HFF-Myc (cell line): ENCODE results near the gene P2RX7.

Experiments
- DNase-seq: peaks from one replicate; pipeline ENCODE4 v3.0.0-alpha.2; 2011; ENCODE audit warnings: low read depth; ENCODE audit errors: extremely low read depth
- H3K4me3 ChIP-seq: replicated peaks from 2 replicates; pipeline ENCODE4 v1.5.1; 2011; ENCODE audit warnings: low read depth, mild to moderate bottlenecking, control low read depth, low read length
- TF ChIP-seq, protein P1 (sequence below): IDR thresholded peaks from 2 replicates; pipeline ENCODE4 v1.5.1; 2012; ENCODE audit warnings: mild to moderate bottlenecking, low read depth, low read length, control low read depth; ENCODE audit errors: missing control alignments

The P2RX7 gene

DNA sequence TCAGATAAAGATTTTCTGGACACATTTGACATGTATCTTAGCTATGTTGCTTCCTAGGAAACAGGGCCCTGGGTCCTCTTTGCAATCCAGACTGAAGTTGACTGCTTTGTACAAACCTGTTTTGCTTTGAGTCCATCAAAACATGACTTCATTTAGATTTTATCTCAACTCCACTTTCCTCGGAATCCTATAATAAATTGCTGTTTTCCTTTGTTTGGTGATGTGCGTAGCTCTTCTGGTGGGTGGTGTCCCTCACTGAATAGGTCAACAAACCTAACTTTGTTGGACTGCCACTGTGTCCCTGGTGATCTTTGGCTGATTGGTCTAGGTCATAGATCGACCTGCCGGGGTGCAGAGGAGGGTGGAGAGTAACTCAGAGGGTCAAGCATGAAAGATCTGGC is 735 bp upstream of the P2RX7 start:
- TF ChIP-seq, protein P1, sequence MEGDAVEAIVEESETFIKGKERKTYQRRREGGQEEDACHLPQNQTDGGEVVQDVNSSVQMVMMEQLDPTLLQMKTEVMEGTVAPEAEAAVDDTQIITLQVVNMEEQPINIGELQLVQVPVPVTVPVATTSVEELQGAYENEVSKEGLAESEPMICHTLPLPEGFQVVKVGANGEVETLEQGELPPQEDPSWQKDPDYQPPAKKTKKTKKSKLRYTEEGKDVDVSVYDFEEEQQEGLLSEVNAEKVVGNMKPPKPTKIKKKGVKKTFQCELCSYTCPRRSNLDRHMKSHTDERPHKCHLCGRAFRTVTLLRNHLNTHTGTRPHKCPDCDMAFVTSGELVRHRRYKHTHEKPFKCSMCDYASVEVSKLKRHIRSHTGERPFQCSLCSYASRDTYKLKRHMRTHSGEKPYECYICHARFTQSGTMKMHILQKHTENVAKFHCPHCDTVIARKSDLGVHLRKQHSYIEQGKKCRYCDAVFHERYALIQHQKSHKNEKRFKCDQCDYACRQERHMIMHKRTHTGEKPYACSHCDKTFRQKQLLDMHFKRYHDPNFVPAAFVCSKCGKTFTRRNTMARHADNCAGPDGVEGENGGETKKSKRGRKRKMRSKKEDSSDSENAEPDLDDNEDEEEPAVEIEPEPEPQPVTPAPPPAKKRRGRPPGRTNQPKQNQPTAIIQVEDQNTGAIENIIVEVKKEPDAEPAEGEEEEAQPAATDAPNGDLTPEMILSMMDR, result no peak
- no peak for DNase-seq
- no peak overlapping the region for H3K4me3 ChIP-seq

DNA sequence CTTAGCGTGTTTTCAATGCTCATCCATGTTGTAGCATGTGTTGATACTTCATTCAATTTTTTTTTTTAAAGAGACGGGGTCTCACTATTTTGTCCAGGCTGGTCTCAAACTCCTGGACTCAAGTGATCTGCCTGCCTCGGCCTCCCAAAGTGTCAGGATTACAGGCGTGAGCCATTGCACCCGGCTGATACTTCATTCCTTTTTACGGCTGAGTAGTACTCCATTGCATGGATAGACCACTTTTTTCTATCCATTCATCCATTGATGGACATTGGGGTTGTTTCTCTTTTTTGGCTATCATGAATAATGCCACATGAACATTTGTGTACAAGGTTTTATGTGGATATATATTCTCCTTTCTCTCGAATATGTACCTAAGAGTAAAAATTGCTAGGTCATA is 1.2 kb downstream of the P2RX7 start:
- H3K4me3 ChIP-seq, result peak overlapping the region; percentile 48
- no peak for DNase-seq
- TF ChIP-seq, protein P1, result no peak

DNA sequence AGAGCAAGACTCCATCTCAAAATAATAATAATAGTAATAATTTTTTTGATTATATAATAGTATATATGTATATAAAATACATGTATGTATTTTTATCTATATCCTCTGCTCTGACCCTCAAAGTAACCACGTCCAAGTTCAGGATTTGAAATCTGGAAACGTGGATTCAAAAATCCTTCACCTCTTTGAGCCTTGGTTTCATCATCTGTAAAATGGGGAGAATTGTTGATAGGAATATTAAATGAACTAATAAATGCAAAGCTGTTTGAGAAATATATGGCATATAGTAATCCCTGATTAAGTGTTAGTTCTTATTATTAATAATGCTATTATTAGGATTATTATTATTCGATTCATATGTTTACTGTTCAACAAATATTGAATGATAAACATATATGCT is 2.6 kb downstream of the P2RX7 start:
- no peak overlapping the region for H3K4me3 ChIP-seq
- DNase-seq, result no peak
- TF ChIP-seq, protein P1, result no peak

DNA sequence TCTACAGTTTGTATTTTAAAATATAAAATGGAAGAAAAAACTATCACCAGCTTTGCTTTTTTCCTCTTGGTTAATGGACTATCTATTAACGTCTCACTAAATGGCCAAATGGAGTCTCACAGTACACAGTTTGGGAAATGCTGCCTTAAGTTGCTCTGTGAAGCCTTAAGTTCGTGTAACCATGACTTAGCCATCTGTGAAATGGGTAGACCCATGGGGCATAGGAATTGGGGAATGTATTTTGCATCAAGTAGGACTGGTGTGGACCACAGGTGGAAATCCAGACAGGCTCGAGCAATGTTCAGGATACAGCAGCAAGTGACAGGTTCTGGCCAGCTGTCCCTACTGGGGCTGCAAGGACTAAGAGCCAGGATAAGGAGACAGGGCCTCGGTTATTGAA is 4.8 kb downstream of the P2RX7 start:
- DNase-seq, result no peak
- TF ChIP-seq, protein P1, result no peak
- no peak overlapping the region for H3K4me3 ChIP-seq

DNA sequence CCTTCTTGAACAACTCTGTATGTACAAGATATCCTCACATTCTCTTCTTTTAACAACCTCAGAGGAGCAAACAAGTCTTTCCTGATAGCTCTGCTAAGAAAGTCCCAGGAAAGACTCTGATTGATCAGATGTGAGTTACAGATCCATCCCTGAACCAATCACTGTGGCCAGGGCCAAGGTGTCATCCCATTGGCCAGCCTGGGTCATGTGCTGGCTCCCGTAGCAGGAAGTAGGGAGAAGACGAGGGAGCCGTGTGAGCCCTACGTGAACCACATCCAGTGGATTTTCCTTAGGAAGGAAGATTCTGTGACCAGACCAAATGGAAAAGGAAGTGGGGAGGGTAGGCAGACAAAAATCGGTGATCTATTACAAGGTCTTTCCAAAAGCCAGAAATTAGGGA is 5.6 kb downstream of the P2RX7 start:
- TF ChIP-seq, protein P1, result no peak
- no peak overlapping the region for H3K4me3 ChIP-seq
- DNase-seq, result no peak

DNA sequence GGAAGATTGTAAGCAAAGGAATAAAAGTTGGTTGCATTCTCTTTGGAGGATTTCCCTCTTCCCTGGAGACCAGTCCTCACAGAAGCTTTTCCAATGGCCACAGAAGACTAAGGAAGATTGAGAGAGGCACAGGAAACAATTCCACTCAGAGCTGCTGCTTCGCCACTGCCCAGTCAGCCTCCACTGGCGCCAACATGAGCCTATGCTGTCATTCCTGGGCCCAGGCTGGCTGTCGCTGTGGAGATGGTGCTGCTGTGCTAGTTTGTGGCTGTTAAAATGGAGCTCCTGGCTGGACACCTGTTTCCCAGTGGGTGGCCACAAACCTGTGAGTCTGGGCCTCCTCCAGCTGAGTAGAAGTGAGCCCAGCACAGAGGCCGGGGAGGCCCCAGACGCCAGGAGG is 6.6 kb downstream of the P2RX7 start:
- H3K4me3 ChIP-seq, result no peak overlapping the region
- TF ChIP-seq, protein P1, result no peak
- no peak for DNase-seq

DNA sequence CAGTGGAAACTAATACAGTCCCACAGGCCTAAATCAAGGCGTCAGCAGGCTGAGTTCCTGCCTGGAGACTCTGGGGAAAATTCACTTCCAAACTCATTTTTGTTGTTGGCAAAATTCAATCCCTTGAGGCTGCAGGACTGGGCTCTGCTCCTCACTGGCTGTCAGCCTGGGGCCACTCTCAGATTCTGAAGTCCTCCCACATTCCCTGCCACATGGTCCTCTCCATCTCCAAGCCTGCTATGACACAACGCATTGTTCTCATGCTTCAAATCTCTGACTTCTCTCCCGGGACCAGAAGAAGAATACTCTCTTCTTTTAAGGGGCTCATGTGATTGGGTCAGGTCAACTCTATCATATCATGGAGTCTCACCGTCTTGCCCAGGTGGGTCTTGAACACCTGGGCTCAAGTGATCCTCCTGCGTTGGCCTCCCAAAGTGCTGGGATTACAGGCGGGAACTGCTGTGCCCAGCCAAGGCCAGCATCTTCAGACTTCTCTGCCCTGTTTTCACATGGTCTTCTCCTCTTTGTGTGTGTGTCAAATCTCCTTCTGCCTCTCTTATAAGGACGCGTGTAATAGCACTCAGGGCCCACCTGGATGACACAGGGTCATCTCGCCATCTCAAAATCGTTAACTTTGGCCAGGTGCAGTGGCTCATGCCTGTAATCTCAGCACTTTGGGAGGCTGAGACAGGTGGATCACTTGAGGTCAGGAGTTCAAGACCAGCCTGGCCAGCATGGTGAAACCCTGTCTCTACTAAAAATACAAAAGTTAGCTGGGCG is 9.7 kb downstream of the P2RX7 start:
- no peak overlapping the region for H3K4me3 ChIP-seq
- no peak for DNase-seq
- TF ChIP-seq, protein P1, result no peak
